Measurements from ENCODE around the gene ZNF319. TPM values are rescaled to one million over a fixed set of nuclear protein-coding genes. Genes with fewer than 3 reads are reported as not detected.

The ZNF319 gene
- total RNA-seq, 1 donor from 2014 or later, result 11.5 TPM

GRCh38 chr16:57960310-57960709 lies 40.2 kb downstream of the ZNF319 start:
- H3K27ac Mint-ChIP-seq (ENCODE audit: unreplicated experiment), result no peak overlapping the region
- Histone ChIP-seq H4K20me1 (ENCODE audit: insufficient read depth, low read length) (no peaks in the 10 kb centered on the region), H3K27me3 (ENCODE audit: insufficient read depth, low read length) (peaks cover 3% of the 10 kb centered on the region), H3K36me3 (ENCODE audit: insufficient read depth, low read length) (no peaks in the 10 kb centered on the region), H3K9me3 (ENCODE audit: insufficient read depth, low read depth, low read length) (no peaks in the 10 kb centered on the region), H2AFZ (ENCODE audit: low read depth, low read length) (no peak overlapping the region), H3K27ac (ENCODE audit: low read depth, low read length) (no peak overlapping the region), H3K4me3 (ENCODE audit: insufficient read depth, low read depth, low read length) (no peak overlapping the region), H3K9ac (ENCODE audit: low read length) (no peak overlapping the region), H3K4me1 (ENCODE audit: insufficient read depth, low read length) (no peaks in the 10 kb centered on the region), H3K4me2 (ENCODE audit: low read length) (no peak overlapping the region), H3K79me2 (ENCODE audit: insufficient read depth, low read length) (no peaks in the 10 kb centered on the region)
- no peaks in the 10 kb centered on the region for H3K4me1 Mint-ChIP-seq (ENCODE audit: low read depth, unreplicated experiment)
- DNase-seq (ENCODE audit: low read depth), result no peak
- TF ChIP-seq EZH2 (IDR thresholded peaks at IDR 0.05; ENCODE audit: insufficient read depth, low read length) (no peak), CTCF (IDR thresholded peaks at IDR 0.05; ENCODE audit: insufficient read depth, low read depth, low read length) (no peak)
- no peak overlapping the region for H3K4me3 Mint-ChIP-seq (ENCODE audit: unreplicated experiment)
- H3K27me3 Mint-ChIP-seq (ENCODE audit: low read depth, unreplicated experiment), result peaks cover 47% of the 10 kb centered on the region
- H3K36me3 Mint-ChIP-seq (ENCODE audit: low read depth, unreplicated experiment), result peaks cover 1% of the 10 kb centered on the region
- FAIRE-seq, result no peak
- H3K9me3 Mint-ChIP-seq (ENCODE audit: unreplicated experiment), result peaks cover 3% of the 10 kb centered on the region

DNA sequence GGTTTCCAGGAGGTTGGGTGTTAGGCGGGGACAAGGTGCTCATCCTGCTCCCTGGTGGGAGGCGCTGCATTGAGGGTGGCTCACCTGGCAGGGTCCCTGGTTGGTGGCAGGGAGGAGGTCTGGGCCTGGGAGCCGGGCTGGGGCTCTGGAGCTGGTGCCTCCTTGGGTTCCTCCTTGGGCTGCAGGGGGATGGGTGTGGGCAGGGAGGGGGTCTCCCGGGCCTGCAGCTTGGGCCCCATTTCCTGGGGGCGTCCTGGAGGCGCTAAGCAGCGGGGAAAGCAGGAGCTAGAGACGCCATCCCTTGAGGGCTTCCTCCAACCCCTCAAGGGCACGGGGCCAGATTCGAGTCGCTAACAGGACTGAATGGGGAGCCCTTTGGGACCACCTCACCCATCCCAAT lies 40.7 kb downstream of the ZNF319 start:
- no peak overlapping the region for H3K4me3 Mint-ChIP-seq (ENCODE audit: unreplicated experiment)
- FAIRE-seq (no peak), DNase-seq (ENCODE audit: low read depth) (no peak)
- H3K4me3 ChIP-seq (ENCODE audit: insufficient read depth, low read depth, low read length), result no peak overlapping the region
- no peak overlapping the region for H2AFZ ChIP-seq (ENCODE audit: low read depth, low read length)
- no peak overlapping the region for H3K9ac ChIP-seq (ENCODE audit: low read length)
- H3K27ac ChIP-seq (ENCODE audit: low read depth, low read length), result no peak overlapping the region
- no peaks in the 10 kb centered on the region for H3K9me3 ChIP-seq (ENCODE audit: insufficient read depth, low read depth, low read length)
- peaks cover under 1% of the 10 kb centered on the region for H3K9me3 Mint-ChIP-seq (ENCODE audit: unreplicated experiment)
- H3K4me2 ChIP-seq (ENCODE audit: low read length), result no peak overlapping the region
- TF ChIP-seq CTCF (IDR thresholded peaks at IDR 0.05; ENCODE audit: insufficient read depth, low read depth, low read length), result no peak
- no peak for TF ChIP-seq EZH2 (IDR thresholded peaks at IDR 0.05; ENCODE audit: insufficient read depth, low read length)
- peaks cover 1% of the 10 kb centered on the region for H3K36me3 Mint-ChIP-seq (ENCODE audit: low read depth, unreplicated experiment)
- H4K20me1 ChIP-seq (ENCODE audit: insufficient read depth, low read length), result no peaks in the 10 kb centered on the region
- no peaks in the 10 kb centered on the region for H3K79me2 ChIP-seq (ENCODE audit: insufficient read depth, low read length)
- H3K4me1 ChIP-seq (ENCODE audit: insufficient read depth, low read length), result no peaks in the 10 kb centered on the region
- H3K27me3 ChIP-seq (ENCODE audit: insufficient read depth, low read length), result peaks cover 3% of the 10 kb centered on the region
- H3K27ac Mint-ChIP-seq (ENCODE audit: unreplicated experiment), result no peak overlapping the region
- no peaks in the 10 kb centered on the region for H3K36me3 ChIP-seq (ENCODE audit: insufficient read depth, low read length)
- peaks cover 47% of the 10 kb centered on the region for H3K27me3 Mint-ChIP-seq (ENCODE audit: low read depth, unreplicated experiment)
- H3K4me1 Mint-ChIP-seq (ENCODE audit: low read depth, unreplicated experiment), result no peaks in the 10 kb centered on the region

GRCh38 chr16:57959121-57959520 lies 41.4 kb downstream of the ZNF319 start:
- H2AFZ ChIP-seq (ENCODE audit: low read depth, low read length), result no peak overlapping the region
- H3K27me3 Mint-ChIP-seq (ENCODE audit: low read depth, unreplicated experiment), result peaks cover 53% of the 10 kb centered on the region
- no peaks in the 10 kb centered on the region for H3K4me1 Mint-ChIP-seq (ENCODE audit: low read depth, unreplicated experiment)
- DNase-seq (ENCODE audit: low read depth) (no peak), FAIRE-seq (no peak)
- TF ChIP-seq EZH2 (IDR thresholded peaks at IDR 0.05; ENCODE audit: insufficient read depth, low read length), result no peak
- TF ChIP-seq CTCF (IDR thresholded peaks at IDR 0.05; ENCODE audit: insufficient read depth, low read depth, low read length), result no peak
- H3K4me3 ChIP-seq (ENCODE audit: insufficient read depth, low read depth, low read length), result no peak overlapping the region
- H3K9me3 ChIP-seq (ENCODE audit: insufficient read depth, low read depth, low read length), result no peaks in the 10 kb centered on the region
- H3K4me2 ChIP-seq (ENCODE audit: low read length), result no peak overlapping the region
- no peaks in the 10 kb centered on the region for H3K4me1 ChIP-seq (ENCODE audit: insufficient read depth, low read length)
- no peaks in the 10 kb centered on the region for H3K79me2 ChIP-seq (ENCODE audit: insufficient read depth, low read length)
- H3K4me3 Mint-ChIP-seq (ENCODE audit: unreplicated experiment), result no peak overlapping the region
- H3K36me3 ChIP-seq (ENCODE audit: insufficient read depth, low read length), result no peaks in the 10 kb centered on the region
- H3K9ac ChIP-seq (ENCODE audit: low read length), result no peak overlapping the region
- H3K27ac ChIP-seq (ENCODE audit: low read depth, low read length), result no peak overlapping the region
- no peaks in the 10 kb centered on the region for H3K9me3 Mint-ChIP-seq (ENCODE audit: unreplicated experiment)
- peaks cover 1% of the 10 kb centered on the region for H3K36me3 Mint-ChIP-seq (ENCODE audit: low read depth, unreplicated experiment)
- no peaks in the 10 kb centered on the region for H4K20me1 ChIP-seq (ENCODE audit: insufficient read depth, low read length)
- H3K27me3 ChIP-seq (ENCODE audit: insufficient read depth, low read length), result peaks cover 3% of the 10 kb centered on the region
- H3K27ac Mint-ChIP-seq (ENCODE audit: unreplicated experiment), result no peak overlapping the region

Measured in astrocyte (in vitro differentiated cells and primary cell).